PC-3 (cell line): ENCODE results near the gene CLSTN1.

Experiments
- EZH2 ChIP-seq: fragments of 300-600 bp; sonication (generic); IDR thresholded peaks from one replicate; pipeline ENCODE4 v1.6.1; 2017; ENCODE audit warnings: antibody characterized with exemption, mild to moderate bottlenecking, low read length; ENCODE audit not compliant: unreplicated experiment
- EZH2phosphoT487 ChIP-seq: fragments of 300-600 bp; sonication (generic); IDR thresholded peaks from 2 replicates; pipeline ENCODE4 v1.6.1; 2018; ENCODE audit warnings: mild to moderate bottlenecking, antibody characterized with exemption, low read length, borderline replicate concordance
- TF ChIP-seq, protein P1 (sequence below): fragments of 300-600 bp; sonication (generic); conservative IDR thresholded peaks from 2 replicates; pipeline ENCODE4 v1.5.1; 2017; ENCODE audit warnings: antibody characterized with exemption, low read depth, mild to moderate bottlenecking, low read length

DNA sequence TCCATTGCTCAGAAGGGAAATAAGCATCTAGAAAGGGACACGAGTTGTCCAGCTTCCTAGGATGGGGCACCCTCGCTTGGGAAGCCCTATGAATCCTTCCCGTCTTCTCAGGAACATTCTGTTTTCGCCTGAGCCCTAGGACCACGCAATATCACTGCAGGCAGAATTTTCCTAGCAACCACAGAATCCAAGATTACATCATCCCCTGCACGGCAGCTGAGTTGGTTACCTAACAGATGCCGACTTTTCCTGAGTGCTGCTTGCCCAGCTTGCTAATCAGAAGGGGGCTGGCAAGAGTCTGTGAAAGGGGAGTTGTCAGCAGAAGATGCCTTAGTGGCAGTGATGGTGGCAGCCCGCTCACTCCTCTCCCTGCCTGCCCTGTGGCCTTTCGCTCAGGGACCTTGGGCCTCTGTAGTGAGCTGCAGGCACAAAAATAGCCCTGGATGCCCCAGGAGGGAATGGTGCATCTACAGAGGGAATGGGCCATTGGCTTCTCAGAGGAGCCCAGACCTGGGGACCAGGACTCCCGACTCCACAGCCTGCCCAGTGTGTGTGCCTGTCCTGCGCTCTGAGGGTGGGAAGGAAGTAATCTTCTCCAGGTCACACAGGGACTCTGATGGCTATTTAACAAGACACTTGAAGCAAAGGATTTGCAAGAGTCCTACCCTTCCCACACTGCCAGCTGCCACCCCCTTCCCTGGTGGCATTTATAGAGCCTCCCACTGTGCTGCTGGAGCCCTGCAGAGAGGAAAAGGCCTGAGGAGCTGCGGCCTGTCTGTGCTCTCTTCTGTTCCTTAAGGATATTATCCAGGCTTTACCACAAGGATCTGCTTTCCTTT lies 28.9 kb upstream of the CLSTN1 start:
- TF ChIP-seq, protein P1, sequence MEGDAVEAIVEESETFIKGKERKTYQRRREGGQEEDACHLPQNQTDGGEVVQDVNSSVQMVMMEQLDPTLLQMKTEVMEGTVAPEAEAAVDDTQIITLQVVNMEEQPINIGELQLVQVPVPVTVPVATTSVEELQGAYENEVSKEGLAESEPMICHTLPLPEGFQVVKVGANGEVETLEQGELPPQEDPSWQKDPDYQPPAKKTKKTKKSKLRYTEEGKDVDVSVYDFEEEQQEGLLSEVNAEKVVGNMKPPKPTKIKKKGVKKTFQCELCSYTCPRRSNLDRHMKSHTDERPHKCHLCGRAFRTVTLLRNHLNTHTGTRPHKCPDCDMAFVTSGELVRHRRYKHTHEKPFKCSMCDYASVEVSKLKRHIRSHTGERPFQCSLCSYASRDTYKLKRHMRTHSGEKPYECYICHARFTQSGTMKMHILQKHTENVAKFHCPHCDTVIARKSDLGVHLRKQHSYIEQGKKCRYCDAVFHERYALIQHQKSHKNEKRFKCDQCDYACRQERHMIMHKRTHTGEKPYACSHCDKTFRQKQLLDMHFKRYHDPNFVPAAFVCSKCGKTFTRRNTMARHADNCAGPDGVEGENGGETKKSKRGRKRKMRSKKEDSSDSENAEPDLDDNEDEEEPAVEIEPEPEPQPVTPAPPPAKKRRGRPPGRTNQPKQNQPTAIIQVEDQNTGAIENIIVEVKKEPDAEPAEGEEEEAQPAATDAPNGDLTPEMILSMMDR = no peak
- TF ChIP-seq EZH2 = no peak
- no peak for TF ChIP-seq EZH2phosphoT487
